Natural killer cell treated with Interleukin-12 subunit alpha and Interleukin-12 subunit beta and Interleukin-15 and Interleukin-18, amount 100 ng/mL, for 72 hours (primary cell): Measurements from ENCODE around the gene MBOAT7. TPM values are rescaled to one million over a fixed set of nuclear protein-coding genes. Genes with fewer than 3 reads are reported as not detected.
"Not testable (repeated sequence)": the region's sequence is repeated elsewhere in the genome, so short reads cannot be mapped to it uniquely, and the experiment has no call there.

Source experiments
- ATAC-seq, 2 donors: fragments of 150-1000 bp; cut with Tn5 transposase in 1 of 2; sonication (Bioruptor Pico), chemical (Tn5 transposase) in 1 of 2; 2 replicates each; pipeline ENCODE4 v1.10.0; 2021
- DNase-seq: peaks from one replicate; pipeline ENCODE4 v3.0.0; 2022; ENCODE audit warnings: low spot score
- H3K27ac Mint-ChIP-seq, 2 donors: 1 replicate in 1 of 2; 2 replicates in 1 of 2; pipeline ENCODE4 v1.8.0; 2022; ENCODE audit warnings: mixed read lengths in 2 of 2, mild to moderate bottlenecking in 1 of 2, moderate library complexity in 1 of 2
- H3K27me3 Mint-ChIP-seq, 2 donors: 1 replicate in 1 of 2; 2 replicates in 1 of 2; pipeline ENCODE4 v1.8.0; 2022; ENCODE audit warnings: mixed read lengths in 2 of 2
- H3K36me3 Mint-ChIP-seq: one replicate; pipeline ENCODE4 v1.8.0; 2022; ENCODE audit warnings: mixed read lengths
- H3K4me1 Mint-ChIP-seq, 2 donors: 1 replicate in 1 of 2; 2 replicates in 1 of 2; pipeline ENCODE4 v1.8.0; 2022; ENCODE audit warnings: low read depth in 2 of 2, mixed read lengths in 2 of 2, mild to moderate bottlenecking in 1 of 2
- H3K4me3 Mint-ChIP-seq: one replicate; pipeline ENCODE4 v1.8.0; 2022; ENCODE audit warnings: mixed read lengths
- H3K9me3 Mint-ChIP-seq: 2 replicates; pipeline ENCODE4 v1.8.0; 2022; ENCODE audit warnings: mixed read lengths
- total RNA-seq, 2 donors: library from RNA; stranded (reverse); gene quantifications; one replicate each; pipeline ENCODE4 v1.2.3, GENCODE V29; 2022

The MBOAT7 gene
- total RNA-seq, 2 donors from 2014 or later: 24.2 to 56.5 TPM

DNA sequence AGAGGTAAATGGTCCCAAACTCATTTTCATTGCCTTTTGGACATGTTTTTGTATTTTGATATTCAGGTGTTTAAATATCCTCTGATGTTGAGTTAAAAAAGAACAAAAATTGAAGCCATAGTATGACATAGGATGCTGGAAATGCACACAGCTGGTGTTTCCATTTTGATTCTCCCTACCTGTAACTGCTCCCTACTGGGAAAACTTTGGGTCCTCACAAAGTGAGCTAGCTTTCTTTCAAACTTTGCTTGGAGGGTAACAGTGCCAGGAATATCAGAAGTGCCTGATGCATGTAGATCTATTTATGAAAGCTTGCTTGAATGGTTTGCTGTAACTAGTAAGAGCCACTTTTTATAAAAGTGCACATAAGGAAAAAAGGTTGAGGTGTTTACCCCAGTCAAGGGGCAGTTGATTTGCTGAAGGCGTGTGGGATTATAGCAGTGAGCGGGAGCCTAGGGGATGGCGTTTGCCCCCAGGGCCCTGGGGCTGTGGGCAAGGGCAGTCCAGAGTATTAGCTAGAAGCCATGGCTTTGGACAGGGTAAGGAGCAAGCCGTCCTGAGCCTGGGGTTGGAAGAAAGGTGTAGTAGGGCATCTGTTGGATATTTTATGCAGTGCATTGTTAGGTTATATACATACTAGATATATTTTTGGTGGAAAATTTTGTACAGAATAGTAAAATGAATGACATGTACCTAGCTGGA is 15.5 kb upstream of the MBOAT7 start:
- no peak for DNase-seq
- Mint-ChIP-seq H3K4me1 (peaks cover 64 to 67% of the 10 kb centered on the region in 2 donors), H3K36me3 (peaks cover 47% of the 10 kb centered on the region), H3K9me3 (no peaks in the 10 kb centered on the region), H3K4me3 (peak overlapping the region; percentile 97), H3K27me3 (no peaks in the 10 kb centered on the region), H3K27ac (peak overlapping the region; percentile 31 to 97)
- no peak for ATAC-seq

DNA sequence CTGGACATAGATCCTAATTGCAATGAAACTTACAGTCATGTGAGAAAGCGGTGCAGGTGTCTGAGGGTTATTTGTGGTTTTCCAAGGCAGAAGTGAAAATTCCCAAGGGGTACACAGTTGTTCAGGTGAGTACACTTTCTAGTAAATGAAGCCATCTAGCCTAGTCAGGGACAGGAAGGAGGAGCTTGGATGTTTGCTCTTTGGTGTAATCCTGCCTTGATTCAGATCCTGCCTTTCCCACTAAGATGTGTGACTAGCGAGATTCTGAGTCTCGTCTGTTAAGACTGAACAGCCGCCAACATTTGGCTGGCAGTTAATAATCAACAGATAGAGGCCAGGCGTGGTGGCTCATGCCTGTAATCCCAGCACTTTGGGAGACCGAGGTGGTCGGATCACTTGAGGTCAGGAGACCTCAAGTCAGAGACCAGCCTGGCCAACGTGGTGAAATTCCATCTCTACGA is 13.8 kb upstream of the MBOAT7 start:
- no peak for ATAC-seq
- no peaks in the 10 kb centered on the region for H3K9me3 Mint-ChIP-seq
- peak overlapping the region; percentile 97 to 98 for H3K27ac Mint-ChIP-seq
- H3K27me3 Mint-ChIP-seq: no peaks in the 10 kb centered on the region
- peaks cover 61 to 66% of the 10 kb centered on the region in 2 donors for H3K4me1 Mint-ChIP-seq
- no peak for DNase-seq
- H3K36me3 Mint-ChIP-seq: peaks cover 47% of the 10 kb centered on the region
- H3K4me3 Mint-ChIP-seq: peak overlapping the region; percentile 97

DNA sequence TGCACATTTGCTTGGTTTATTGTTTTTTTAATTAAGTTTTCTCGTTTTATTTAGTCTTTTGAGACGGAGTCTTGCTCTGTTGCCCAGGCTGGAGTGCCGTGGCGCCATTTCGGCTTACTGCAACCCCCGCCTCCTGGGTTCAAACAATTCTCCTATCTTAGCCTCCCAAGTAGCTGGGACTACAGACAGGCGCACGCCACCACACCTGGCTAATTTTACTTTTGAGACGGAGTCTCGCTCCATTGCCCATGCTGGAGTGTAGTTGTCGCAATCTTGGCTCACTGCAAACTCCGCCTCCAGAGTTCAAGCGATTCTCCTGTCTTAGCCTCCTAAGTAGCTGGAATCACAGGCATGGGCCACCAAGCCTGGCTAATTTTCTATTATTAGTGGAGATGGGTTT is 12.6 kb upstream of the MBOAT7 start:
- Mint-ChIP-seq H3K4me1 (peaks cover 51 to 54% of the 10 kb centered on the region in 2 donors), H3K4me3 (peak overlapping the region; percentile 97), H3K27me3 (no peaks in the 10 kb centered on the region), H3K9me3 (no peaks in the 10 kb centered on the region), H3K36me3 (peaks cover 40% of the 10 kb centered on the region), H3K27ac (peak overlapping the region; percentile 97 to 98)
- DNase-seq: no peak
- no peak for ATAC-seq

DNA sequence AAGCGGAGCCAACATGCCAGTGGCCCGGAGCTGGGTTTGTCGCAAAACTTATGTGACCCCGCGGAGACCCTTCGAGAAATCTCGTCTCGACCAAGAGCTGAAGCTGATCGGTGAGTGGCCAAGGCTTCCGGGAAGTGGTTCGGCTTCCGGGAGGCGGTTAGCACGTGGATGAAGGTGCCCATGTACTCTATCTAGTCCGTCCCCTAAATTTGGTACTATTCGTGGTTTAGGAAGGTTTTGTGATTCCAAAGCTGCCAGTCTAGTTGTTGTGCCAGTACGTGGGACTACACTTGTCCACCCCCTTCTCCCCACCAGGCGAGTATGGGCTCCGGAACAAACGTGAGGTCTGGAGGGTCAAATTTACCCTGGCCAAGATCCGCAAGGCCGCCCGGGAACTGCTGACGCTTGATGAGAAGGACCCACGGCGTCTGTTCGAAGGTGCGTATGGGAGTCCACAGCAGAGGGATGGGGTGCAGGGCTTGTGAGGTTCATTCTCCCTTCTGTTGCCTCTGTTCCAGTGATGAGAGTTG is 11.9 kb upstream of the MBOAT7 start:
- Mint-ChIP-seq H3K9me3 (no peaks in the 10 kb centered on the region), H3K27me3 (no peaks in the 10 kb centered on the region), H3K4me3 (peak overlapping the region; percentile 97), H3K27ac (peak overlapping the region; percentile 97 to 98), H3K4me1 (peaks cover 47 to 51% of the 10 kb centered on the region in 2 donors), H3K36me3 (peaks cover 40% of the 10 kb centered on the region)
- ATAC-seq (no peak), DNase-seq (no peak)

DNA sequence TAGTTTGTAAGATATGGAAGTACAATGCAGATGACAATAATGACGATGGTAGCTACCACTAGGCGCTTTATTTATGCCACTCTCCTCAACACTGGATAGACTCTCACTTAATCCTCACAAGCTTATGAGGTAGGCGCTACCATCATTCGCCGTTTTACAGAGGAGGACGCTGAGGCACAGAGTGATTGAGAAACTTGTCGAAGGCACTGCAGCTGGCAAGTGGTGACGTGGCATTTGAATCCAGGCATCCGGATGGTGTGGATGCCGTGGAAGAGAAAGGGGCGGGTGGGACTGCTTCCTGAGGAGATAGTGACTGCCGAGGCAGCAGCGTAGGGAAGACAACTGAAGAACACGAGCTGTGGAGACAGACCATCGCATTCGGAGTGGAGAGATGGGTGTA is 10.0 kb upstream of the MBOAT7 start:
- H3K36me3 Mint-ChIP-seq: peaks cover 29% of the 10 kb centered on the region
- peak overlapping the region; percentile 97 for H3K4me3 Mint-ChIP-seq
- H3K9me3 Mint-ChIP-seq: no peaks in the 10 kb centered on the region
- no peak for ATAC-seq
- DNase-seq: no peak
- H3K4me1 Mint-ChIP-seq: peaks cover 37 to 39% of the 10 kb centered on the region in 2 donors
- H3K27me3 Mint-ChIP-seq: no peaks in the 10 kb centered on the region
- H3K27ac Mint-ChIP-seq: peak overlapping the region; percentile 97 to 98

DNA sequence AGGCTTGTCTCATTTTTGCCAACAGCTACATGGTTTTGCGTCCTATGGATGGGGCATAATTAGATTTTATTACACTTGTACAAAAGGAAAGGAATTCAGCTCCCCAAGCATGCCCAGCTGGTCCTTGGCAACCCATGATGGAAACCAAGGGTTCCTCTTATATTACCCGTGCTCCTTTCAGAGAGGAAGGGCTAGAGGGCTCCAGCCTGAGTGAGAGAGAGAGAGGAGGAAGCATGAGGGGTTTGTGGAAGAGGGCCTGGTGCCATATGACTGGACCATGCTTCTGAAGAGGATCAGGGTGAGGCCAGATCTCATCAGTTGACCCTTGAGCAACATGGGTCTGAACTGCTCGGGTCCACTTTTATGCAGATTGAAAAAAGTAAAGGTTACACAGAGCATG is 7.7 kb upstream of the MBOAT7 start:
- Mint-ChIP-seq H3K9me3 (no peaks in the 10 kb centered on the region), H3K4me3 (no peak overlapping the region), H3K27me3 (no peaks in the 10 kb centered on the region), H3K4me1 (peaks cover 24 to 28% of the 10 kb centered on the region in 2 donors), H3K27ac (peak overlapping the region in 1 of 2 donors; percentile 39), H3K36me3 (peaks cover 14% of the 10 kb centered on the region)
- DNase-seq: no peak
- ATAC-seq: no peak

DNA sequence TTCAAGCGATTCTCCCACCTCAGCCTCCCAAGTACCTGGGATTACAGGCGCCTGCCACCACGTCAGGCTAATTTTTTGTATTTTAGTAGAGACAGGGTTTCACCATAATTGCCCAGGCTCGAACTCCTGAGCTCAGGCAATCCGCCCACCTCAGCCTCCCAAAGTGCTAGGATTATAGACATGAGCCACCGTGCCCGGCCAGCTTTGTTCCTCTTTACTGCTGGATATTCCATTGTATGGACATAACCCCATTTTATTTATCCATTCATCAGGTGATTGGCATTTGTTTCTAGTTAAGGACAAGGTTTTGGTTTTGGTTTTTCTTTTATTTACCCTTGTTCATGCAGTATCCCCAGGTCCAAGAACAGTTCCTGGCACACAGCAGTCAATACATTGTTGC is 7.2 kb upstream of the MBOAT7 start:
- Mint-ChIP-seq H3K4me1 (peaks cover 24 to 28% of the 10 kb centered on the region in 2 donors), H3K4me3 (no peak overlapping the region), H3K27me3 (no peaks in the 10 kb centered on the region), H3K9me3 (no peaks in the 10 kb centered on the region), H3K36me3 (peaks cover 8% of the 10 kb centered on the region), H3K27ac (no peak overlapping the region)
- DNase-seq (no peak), ATAC-seq (no peak)

DNA sequence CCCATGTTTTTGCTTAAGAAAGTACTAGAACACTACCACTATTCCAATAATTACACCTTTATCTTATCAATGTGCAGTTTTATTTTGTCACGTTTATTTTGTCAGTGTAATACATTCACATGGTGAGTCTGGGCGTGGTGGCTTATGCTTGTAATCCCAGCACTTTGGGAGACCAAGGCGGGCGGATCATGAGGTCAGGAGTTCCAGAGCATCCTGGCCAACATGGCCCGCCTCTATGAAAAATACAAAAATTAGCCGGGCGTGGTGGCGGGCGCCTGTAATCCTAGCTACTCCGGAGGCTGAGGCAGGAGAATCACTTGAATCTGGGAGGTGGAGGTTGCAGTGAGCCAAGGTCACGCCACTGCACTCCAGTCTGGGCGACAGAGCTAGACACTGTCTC is 5.1 kb upstream of the MBOAT7 start:
- H3K27ac Mint-ChIP-seq, ATAC-seq, H3K27me3 Mint-ChIP-seq, H3K9me3 Mint-ChIP-seq, DNase-seq, H3K4me3 Mint-ChIP-seq, H3K36me3 Mint-ChIP-seq: not testable (repeated sequence)
- H3K4me1 Mint-ChIP-seq: peaks cover 15 to 19% of the 10 kb centered on the region in 2 donors

DNA sequence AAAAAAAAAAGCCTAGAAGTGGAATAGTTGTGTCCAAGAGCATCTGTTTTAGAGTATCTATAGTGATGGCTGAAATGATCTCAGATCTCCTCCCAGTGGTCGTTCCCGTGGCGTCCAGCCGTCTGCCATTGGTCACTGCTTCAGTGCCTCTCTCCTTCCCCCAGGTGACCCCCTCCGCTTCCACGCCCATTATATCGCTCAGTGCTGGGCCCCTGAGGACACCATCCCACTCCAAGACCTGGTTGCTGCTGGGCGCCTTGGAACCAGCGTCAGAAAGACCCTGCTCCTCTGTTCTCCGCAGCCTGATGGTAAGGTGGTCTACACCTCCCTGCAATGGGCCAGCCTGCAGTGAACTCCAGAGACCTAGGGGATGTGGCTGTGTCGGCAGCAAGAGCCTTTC is 3.6 kb upstream of the MBOAT7 start:
- Mint-ChIP-seq H3K36me3 (no peaks in the 10 kb centered on the region), H3K27me3 (no peaks in the 10 kb centered on the region), H3K4me1 (peaks cover 10 to 18% of the 10 kb centered on the region in 2 donors), H3K9me3 (no peaks in the 10 kb centered on the region), H3K4me3 (peak overlapping the region; percentile 87), H3K27ac (peak overlapping the region in 1 of 2 donors; percentile 48)
- no peak for ATAC-seq
- no peak for DNase-seq

DNA sequence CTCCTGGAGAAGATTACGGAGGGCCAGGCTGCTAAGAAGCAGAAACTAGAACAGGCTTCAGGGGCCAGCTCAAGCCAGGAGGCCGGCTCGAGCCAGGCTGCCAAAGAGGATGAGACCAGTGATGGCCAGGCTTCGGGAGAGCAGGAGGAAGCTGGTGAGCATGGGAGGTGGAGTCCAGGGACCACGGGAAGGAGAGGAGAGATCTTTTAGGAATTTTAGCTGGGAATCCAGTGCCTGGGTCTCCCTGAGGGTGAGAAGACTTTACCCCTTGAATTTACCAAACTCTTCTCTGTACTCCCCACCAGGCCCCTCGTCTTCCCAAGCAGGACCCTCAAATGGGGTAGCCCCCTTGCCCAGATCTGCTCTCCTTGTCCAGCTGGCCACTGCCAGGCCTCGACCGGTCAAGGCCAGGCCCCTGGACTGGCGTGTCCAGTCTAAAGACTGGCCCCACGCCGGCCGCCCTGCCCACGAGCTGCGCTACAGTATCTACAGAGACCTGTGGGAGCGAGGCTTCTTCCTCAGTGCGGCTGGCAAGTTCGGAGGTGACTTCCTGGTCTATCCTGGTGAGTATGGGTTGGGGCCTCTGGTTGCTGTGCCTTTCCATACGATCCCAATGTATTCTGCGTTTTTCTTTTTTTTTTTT is 2.6 kb upstream of the MBOAT7 start:
- Mint-ChIP-seq H3K27me3 (no peaks in the 10 kb centered on the region), H3K27ac (peak overlapping the region; percentile 81 to 93), H3K36me3 (no peaks in the 10 kb centered on the region), H3K9me3 (no peaks in the 10 kb centered on the region), H3K4me3 (peak overlapping the region; percentile 87), H3K4me1 (peaks cover 21 to 29% of the 10 kb centered on the region in 2 donors)
- no peak for ATAC-seq
- DNase-seq: no peak

DNA sequence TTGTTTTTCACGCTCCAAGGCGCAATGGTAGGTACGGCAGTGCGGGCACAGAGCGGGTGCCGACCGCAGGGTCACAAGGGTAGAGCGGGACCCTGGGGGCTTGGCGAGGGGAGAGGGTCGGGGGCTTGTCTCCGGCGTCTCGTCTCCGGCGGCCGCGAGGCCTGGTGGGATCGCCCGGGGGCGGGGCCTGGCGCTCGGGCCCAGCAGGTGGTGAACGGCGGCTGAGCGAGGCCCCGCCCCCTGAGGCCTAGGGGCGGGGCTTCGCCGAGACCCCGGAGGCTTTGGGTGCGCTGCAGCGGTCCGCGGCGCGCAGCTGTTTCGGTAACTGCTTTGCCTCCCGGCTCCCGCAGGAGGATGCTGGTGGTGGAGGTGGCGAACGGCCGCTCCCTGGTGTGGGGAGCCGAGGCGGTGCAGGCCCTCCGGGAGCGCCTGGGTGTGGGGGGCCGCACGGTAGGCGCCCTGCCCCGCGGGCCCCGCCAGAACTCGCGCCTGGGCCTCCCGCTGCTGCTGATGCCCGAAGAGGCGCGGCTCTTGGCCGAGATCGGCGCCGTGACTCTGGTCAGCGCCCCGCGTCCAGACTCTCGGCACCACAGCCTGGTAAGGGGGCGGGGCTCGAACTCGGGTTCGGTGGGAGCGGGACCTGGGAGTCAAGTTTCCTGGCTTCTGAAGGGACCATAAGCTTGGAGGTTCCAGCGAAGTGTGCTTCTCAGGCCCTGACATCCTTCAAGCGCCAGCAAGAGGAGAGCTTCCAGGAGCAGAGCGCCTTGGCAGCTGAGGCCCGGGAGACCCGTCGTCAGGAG is 1.8 kb upstream of the MBOAT7 start, which contains the start of gene TSEN34:
Gene TSEN34, plus strand, starts transcription at position 298 of the 800 bp plus-strand sequence. Its CDS starts 57 bp downstream, at position 355.
- Mint-ChIP-seq H3K9me3 (no peaks in the 10 kb centered on the region), H3K27ac (peak within 1 kb of the TSS; percentile 93 to 95), H3K4me1 (peaks cover 23 to 30% of the 10 kb centered on the region in 2 donors), H3K4me3 (peak within 1 kb of the TSS; percentile 87), H3K27me3 (no peaks in the 10 kb centered on the region), H3K36me3 (no peaks in the 10 kb centered on the region)
- ATAC-seq (peak; percentile 53 to 63), DNase-seq (peak; percentile 93)

DNA sequence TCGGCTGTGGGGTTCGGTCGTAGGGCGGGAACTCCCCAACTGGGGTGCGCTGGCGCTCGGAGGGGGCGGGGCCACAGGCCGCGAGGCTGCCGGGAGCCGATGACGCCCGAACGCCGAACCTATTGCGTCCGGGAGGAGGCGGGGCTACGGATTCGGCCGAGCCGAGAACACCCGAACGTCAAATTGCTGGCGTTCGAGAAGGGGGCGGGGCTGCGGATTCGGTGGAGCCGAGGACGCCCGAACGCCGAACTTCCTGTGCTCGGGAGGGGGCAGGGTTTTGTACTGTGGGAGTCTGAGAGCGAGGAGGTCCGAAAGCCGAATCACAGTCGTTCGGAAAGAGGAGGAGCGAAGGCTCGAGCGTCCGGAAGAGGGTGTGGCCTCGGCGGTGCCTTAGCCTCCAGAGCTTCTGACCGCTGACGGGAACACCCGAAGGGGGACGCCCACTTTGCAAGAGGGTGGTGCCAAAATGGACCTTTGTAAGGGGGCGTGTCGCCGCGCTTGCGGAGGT is 1.2 kb upstream of the MBOAT7 start:
- H3K9me3 Mint-ChIP-seq: no peaks in the 10 kb centered on the region
- ATAC-seq: peak; percentile 78 to 83
- H3K4me1 Mint-ChIP-seq: peaks cover 23 to 30% of the 10 kb centered on the region in 2 donors
- H3K36me3 Mint-ChIP-seq: no peaks in the 10 kb centered on the region
- no peaks in the 10 kb centered on the region for H3K27me3 Mint-ChIP-seq
- peak overlapping the region; percentile 93 to 95 for H3K27ac Mint-ChIP-seq
- peak overlapping the region; percentile 87 for H3K4me3 Mint-ChIP-seq
- DNase-seq: peak; percentile 100

DNA sequence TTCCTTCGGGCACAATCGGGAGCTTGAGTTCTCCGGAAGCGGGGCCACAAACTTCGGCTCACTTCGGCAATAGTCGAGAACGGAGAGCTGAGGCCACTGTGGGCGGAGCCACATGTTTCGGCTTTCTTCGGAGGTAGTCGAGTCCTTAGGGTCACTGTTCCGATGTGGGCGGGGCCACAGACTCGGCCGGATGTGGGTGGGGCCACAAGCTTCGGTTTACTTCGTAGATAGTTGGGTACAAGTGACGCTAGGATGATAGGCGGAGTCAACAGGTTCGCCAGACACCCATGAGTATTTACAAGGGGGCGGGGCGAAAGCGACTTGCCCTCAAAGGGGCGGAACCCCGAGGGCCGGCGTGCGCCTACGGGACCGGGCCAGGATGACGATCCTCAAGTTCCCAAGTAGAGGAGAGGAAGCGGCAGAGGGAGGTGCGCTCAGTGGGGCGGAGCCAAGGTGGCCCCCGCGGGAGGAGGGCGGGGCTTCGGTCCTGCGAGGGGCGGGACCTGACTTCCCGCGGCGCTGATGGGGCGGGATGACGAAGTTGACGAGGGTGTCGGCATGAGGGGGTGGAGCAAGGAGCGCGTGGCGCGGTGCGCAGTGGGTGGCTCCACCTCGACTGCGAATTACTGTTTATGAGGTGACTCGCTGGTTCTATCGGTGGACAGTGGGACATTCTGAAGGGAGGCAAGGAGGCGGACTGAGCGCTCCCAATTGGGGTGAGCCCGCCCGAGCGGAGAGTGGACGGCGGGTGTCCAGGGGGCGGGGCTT is 539 bp upstream of the MBOAT7 start:
- peak; percentile 100 for DNase-seq
- H3K36me3 Mint-ChIP-seq: no peaks in the 10 kb centered on the region
- no peaks in the 10 kb centered on the region for H3K27me3 Mint-ChIP-seq
- no peaks in the 10 kb centered on the region for H3K9me3 Mint-ChIP-seq
- ATAC-seq: peak; percentile 79 to 84
- peak overlapping the region; percentile 93 to 95 for H3K27ac Mint-ChIP-seq
- peaks cover 23 to 30% of the 10 kb centered on the region in 2 donors for H3K4me1 Mint-ChIP-seq
- peak overlapping the region; percentile 87 for H3K4me3 Mint-ChIP-seq
